GM12872 (cell line): ENCODE data around the gene ATP8B4.

Experiments used
- CTCF ChIP-seq: IDR thresholded peaks from 3 replicates; pipeline ENCODE4 v1.5.1; 2011; ENCODE audit warnings: low read depth, mild to moderate bottlenecking, low read length, moderate library complexity; ENCODE audit not compliant: insufficient read depth

The ATP8B4 gene

GRCh38 chr15:50030456-50030855, 88.6 kb downstream of the ATP8B4 start:
- no peak for TF ChIP-seq CTCF

- no peak for TF ChIP-seq CTCF
These were observed 90.7 kb downstream of the ATP8B4 start for GRCh38 chr15:50028326-50028725.

- TF ChIP-seq CTCF = no peak
These were observed 94.8 kb downstream of the ATP8B4 start for GRCh38 chr15:50024281-50024680.

- TF ChIP-seq CTCF = no peak
These were observed 100.5 kb downstream of the ATP8B4 start for GRCh38 chr15:50018491-50018890.

GRCh38 chr15:50017522-50017921, 101.5 kb downstream of the ATP8B4 start:
- no peak for TF ChIP-seq CTCF

- TF ChIP-seq CTCF = no peak
These were observed 102.1 kb downstream of the ATP8B4 start for GRCh38 chr15:50016951-50017350.

- TF ChIP-seq CTCF = no peak
These were observed 106.2 kb downstream of the ATP8B4 start for GRCh38 chr15:50012790-50013189.

- TF ChIP-seq CTCF = no peak
These were observed 109.4 kb downstream of the ATP8B4 start for GRCh38 chr15:50009634-50010033.
